Thymus (tissue), 11 donors: Measurements from ENCODE around the gene KCND3. TPM values are rescaled to one million over a fixed set of nuclear protein-coding genes. Genes with fewer than 3 reads are reported as not detected.

ENCODE experiments used
- DNase-seq, 9 donors: peaks; one replicate each; pipeline ENCODE4 v3.0.0-alpha.2; 2013; ENCODE audit warnings: low spot score in 9 of 9, low read depth in 6 of 9, missing footprints in 1 of 9
- H3K27ac ChIP-seq, 2 donors: one replicate each; pipeline ENCODE4 v1.5.1; 2013; ENCODE audit warnings: control low read depth in 1 of 2, low read depth in 1 of 2, low read length in 1 of 2, mild to moderate bottlenecking in 1 of 2, moderate library complexity in 1 of 2
- H3K27me3 ChIP-seq, 2 donors: one replicate each; pipeline ENCODE4 v1.5.1; 2013; ENCODE audit warnings: low read length in 1 of 2; ENCODE audit not compliant: control insufficient read depth in 2 of 2, insufficient read depth in 1 of 2
- H3K36me3 ChIP-seq, 2 donors: one replicate each; pipeline ENCODE4 v1.5.1; 2013; ENCODE audit warnings: low read length in 1 of 2, mild to moderate bottlenecking in 1 of 2, moderate library complexity in 1 of 2; ENCODE audit not compliant: control insufficient read depth in 2 of 2, insufficient read depth in 2 of 2
- H3K4me1 ChIP-seq, 2 donors: one replicate each; pipeline ENCODE4 v1.5.1; 2013; ENCODE audit warnings: low read length in 2 of 2; ENCODE audit not compliant: control insufficient read depth in 2 of 2, insufficient read depth in 2 of 2
- H3K4me3 ChIP-seq, 2 donors: one replicate each; pipeline ENCODE4 v1.5.1; 2013; ENCODE audit warnings: low read length in 2 of 2, control low read depth in 1 of 2, mild to moderate bottlenecking in 1 of 2
- H3K9me3 ChIP-seq, 2 donors: one replicate each; pipeline ENCODE4 v1.5.1; 2013; ENCODE audit warnings: low read length in 1 of 2, mild to moderate bottlenecking in 1 of 2; ENCODE audit not compliant: control insufficient read depth in 2 of 2, insufficient read depth in 1 of 2
- WGBS: extraction: QIAGEN DNeasy Blood & Tissue Kit; methylation state at CpG from one replicate; pipeline ENCODE4 v1.1.7; 2013; 5-methylcytosine and 5-hydroxymethylcytosine counted together
- polyA plus RNA-seq: library from polyadenylated mRNA; stranded (reverse); fragments of 200-250 nt; gene quantifications from one replicate; pipeline ENCODE4 v1.2.3, GENCODE V29; 2013
- total RNA-seq: library from RNA; stranded (reverse); fragments of 120-200 nt; gene quantifications from one replicate; pipeline ENCODE4 v1.2.4, GENCODE V29; 2013
- donor health status: healthy.

Gene KCND3
- total and polyA plus RNA-seq, 2 donors, result 0.33 to 0.73 TPM

GRCh38 chr1:111981871-111982270, 7.6 kb downstream of the KCND3 start:
- DNase-seq, result no peak

DNA sequence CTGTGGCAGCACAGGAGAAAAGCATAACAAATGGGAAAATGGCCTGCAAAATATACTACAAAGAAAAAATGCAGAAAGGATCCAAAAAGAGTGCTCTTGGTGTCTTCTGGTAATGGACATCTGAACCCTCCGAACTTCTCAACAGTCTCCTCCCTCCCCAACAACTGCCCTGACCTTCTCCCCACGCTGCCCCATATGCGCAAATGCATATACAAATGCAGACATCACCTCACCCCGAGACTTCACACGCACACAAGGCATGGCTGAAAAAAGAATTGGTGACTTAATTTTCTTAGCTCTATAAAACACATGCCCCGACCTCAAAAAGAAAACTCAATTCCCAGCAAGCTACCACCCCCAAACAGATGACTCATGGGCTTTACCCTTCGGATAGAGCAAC, 8.4 kb downstream of the KCND3 start:
- Histone ChIP-seq H3K27me3 (peaks cover 0 to 3% of the 10 kb centered on the region in 2 donors), H3K4me3 (no peak overlapping the region), H3K4me1 (no peaks in the 10 kb centered on the region), H3K36me3 (no peaks in the 10 kb centered on the region), H3K27ac (no peak overlapping the region), H3K9me3 (no peaks in the 10 kb centered on the region)
- DNase-seq, result no peak
- WGBS, result 63% methylated on average over 7 of the region's 7 CpGs

More at GRCh38 chr1:111981871-111982270, 7.6 kb downstream of the KCND3 start:
- peaks cover 2 to 8% of the 10 kb centered on the region in 2 donors for H3K27me3 ChIP-seq
- no peaks in the 10 kb centered on the region for H3K4me1 ChIP-seq
- H3K9me3 ChIP-seq, result no peaks in the 10 kb centered on the region
- no peak overlapping the region for H3K4me3 ChIP-seq
- no peaks in the 10 kb centered on the region for H3K36me3 ChIP-seq
- WGBS, result 98% methylated on average over 37 of the region's 37 CpGs
- no peak overlapping the region for H3K27ac ChIP-seq

DNA sequence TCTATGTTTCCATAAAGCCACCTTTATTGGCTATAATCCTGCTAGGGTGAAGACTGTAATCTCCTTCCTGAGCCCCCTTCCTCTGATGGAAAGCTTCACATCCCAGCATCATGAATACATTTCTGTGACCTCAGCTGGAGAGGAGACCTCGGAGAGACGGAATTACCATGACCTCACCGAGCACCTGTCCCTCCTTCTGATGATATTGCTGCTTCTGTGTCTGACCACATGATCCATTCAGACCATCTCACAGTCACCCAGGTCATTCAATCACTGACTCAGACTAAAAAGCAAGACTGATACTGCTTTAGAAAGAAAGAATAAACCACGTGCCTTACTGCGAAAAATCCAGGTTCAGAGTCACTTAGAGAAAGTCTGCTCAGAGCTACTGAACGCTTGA, 8.8 kb downstream of the KCND3 start:
- H3K27me3 ChIP-seq, result peaks cover 0 to 3% of the 10 kb centered on the region in 2 donors
- H3K4me3 ChIP-seq, result no peak overlapping the region
- no peak for DNase-seq
- H3K9me3 ChIP-seq, result no peaks in the 10 kb centered on the region
- 88% methylated on average over 6 of the region's 6 CpGs for WGBS
- H3K4me1 ChIP-seq, result no peaks in the 10 kb centered on the region
- H3K27ac ChIP-seq, result no peak overlapping the region
- no peaks in the 10 kb centered on the region for H3K36me3 ChIP-seq

DNA sequence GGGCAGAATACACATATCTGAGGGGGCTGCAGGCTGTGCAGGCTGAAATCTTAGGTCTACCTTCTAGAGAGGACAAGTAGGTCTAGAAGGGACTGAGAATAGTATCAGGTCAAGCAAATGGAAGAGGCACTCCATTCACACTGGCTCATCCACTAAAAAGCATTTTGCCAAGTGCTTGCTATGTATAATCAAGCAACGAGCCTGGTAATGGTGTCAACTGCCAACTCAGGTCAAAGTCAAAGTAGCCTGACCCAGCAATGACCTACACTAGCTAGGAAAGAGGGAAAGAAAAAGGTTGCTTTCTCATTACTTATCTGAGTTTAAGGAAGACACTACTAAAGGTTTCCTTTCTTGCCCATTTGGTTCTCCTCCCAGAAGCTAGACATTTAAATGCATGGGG, 10.8 kb downstream of the KCND3 start:
- Histone ChIP-seq H3K4me3 (no peak overlapping the region), H3K9me3 (no peaks in the 10 kb centered on the region), H3K4me1 (no peaks in the 10 kb centered on the region), H3K27ac (no peak overlapping the region), H3K27me3 (peaks cover 0 to 5% of the 10 kb centered on the region in 2 donors), H3K36me3 (no peaks in the 10 kb centered on the region)
- DNase-seq, result no peak
- 50% methylated on average over 1 of the region's 1 CpG for WGBS

GRCh38 chr1:111977378-111977777, 12.1 kb downstream of the KCND3 start:
- WGBS, result 85% methylated on average over 9 of the region's 9 CpGs
- Histone ChIP-seq H3K4me3 (no peak overlapping the region), H3K4me1 (no peaks in the 10 kb centered on the region), H3K27ac (no peak overlapping the region), H3K9me3 (no peaks in the 10 kb centered on the region), H3K36me3 (no peaks in the 10 kb centered on the region), H3K27me3 (peaks cover 0 to 5% of the 10 kb centered on the region in 2 donors)
- DNase-seq, result no peak

DNA sequence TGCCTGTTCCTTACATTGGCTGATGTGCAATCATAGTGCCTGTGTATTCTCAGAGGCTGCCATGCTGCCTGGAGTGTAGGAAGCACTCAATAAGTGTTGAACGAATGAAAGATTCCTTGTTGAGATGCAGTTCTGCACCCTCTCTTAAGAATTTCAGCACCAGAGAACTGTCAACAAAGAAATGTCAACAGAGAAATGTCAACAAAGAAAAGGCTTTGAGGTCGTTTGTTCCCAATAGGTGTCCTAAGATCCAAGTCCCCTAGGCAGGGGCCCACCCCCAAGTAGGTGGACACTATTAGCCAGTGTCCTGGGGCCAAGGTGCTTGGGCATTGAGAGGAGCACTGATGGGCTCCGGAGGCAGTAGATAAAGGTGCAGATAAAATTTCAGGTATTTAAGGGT, 12.6 kb downstream of the KCND3 start:
- H3K36me3 ChIP-seq, result no peaks in the 10 kb centered on the region
- H3K4me1 ChIP-seq, result no peaks in the 10 kb centered on the region
- WGBS, result 54% methylated on average over 3 of the region's 3 CpGs
- no peaks in the 10 kb centered on the region for H3K9me3 ChIP-seq
- peaks cover 0 to 5% of the 10 kb centered on the region in 2 donors for H3K27me3 ChIP-seq
- H3K27ac ChIP-seq, result no peak overlapping the region
- no peak for DNase-seq
- no peak overlapping the region for H3K4me3 ChIP-seq

- no peak overlapping the region for H3K4me3 ChIP-seq
- H3K9me3 ChIP-seq, result no peaks in the 10 kb centered on the region
- H3K36me3 ChIP-seq, result no peaks in the 10 kb centered on the region
- WGBS, result 80% methylated on average over 5 of the region's 5 CpGs
- no peak overlapping the region for H3K27ac ChIP-seq
- no peaks in the 10 kb centered on the region for H3K4me1 ChIP-seq
- DNase-seq, result no peak
- peaks cover 0 to 5% of the 10 kb centered on the region in 2 donors for H3K27me3 ChIP-seq
Observed at GRCh38 chr1:111976332-111976731, 13.1 kb downstream of the KCND3 start.

DNA sequence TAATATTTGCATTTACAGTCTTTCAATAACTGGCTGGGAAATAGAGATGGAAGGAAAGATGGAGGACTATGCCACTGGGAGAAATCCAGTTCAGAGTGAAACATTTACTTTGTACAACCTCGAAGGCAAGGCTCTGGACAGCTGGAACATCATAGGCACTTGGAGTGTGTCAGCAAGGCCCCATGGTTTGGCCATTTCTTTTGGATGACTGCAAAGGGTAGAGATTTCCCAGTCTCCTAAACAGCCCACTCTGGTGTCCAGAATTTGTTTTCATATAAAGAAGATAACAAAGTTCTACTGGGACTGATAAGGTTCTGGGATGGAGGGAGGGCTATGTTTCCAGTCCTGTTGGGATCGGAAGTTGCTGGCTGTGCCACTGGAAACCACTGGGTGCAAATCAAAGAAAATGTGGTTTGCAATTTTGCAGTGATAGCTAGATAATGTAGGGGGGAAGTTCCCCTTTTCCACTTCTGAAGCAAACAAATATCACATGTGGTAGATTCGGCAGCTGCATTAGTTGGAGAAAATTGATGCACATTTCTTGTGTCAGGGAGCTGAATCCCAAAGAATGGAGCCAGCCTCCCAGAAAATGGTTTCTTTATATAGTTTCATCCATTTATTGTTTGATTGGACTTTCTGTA, 16.2 kb downstream of the KCND3 start:
- H3K4me3 ChIP-seq, result no peak overlapping the region
- peaks cover 0 to 5% of the 10 kb centered on the region in 2 donors for H3K27me3 ChIP-seq
- WGBS, result 27% methylated on average over 3 of the region's 3 CpGs
- no peak overlapping the region for H3K27ac ChIP-seq
- H3K36me3 ChIP-seq, result no peaks in the 10 kb centered on the region
- H3K4me1 ChIP-seq, result no peaks in the 10 kb centered on the region
- no peak for DNase-seq
- no peaks in the 10 kb centered on the region for H3K9me3 ChIP-seq

DNA sequence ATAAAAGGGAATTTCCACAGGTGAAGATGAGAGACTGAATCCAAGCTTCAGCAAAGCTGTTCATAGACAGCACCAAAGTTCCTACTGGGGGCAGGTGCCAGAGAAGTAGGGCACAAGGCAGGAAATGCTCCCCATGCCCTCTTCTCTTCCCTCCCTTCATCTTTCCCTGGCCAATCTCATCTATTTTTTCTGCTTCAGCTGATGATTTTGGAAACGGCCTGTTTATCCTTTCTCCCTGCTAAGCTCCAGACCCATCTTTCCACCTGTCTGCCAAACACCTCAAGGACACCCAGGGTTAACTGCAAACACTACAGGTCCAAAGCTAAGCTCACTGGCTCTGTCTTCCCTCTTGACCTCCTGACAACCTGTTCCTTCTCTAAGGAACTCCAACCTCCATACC, 18.1 kb downstream of the KCND3 start:
- H3K27ac ChIP-seq, result no peak overlapping the region
- no peaks in the 10 kb centered on the region for H3K9me3 ChIP-seq
- 81% methylated on average over 1 of the region's 1 CpG for WGBS
- no peak overlapping the region for H3K4me3 ChIP-seq
- H3K36me3 ChIP-seq, result no peaks in the 10 kb centered on the region
- H3K4me1 ChIP-seq, result no peaks in the 10 kb centered on the region
- DNase-seq, result no peak
- H3K27me3 ChIP-seq, result peaks cover 0 to 2% of the 10 kb centered on the region in 2 donors
